Ishikawa (cell line): ENCODE measurements around the gene PLXNC1.

Experiments
- CEBPB ChIP-seq: IDR thresholded peaks from 2 replicates; pipeline ENCODE4 v1.6.1; 2012
- CREB1 ChIP-seq: IDR thresholded peaks from 2 replicates; pipeline ENCODE4 v1.6.1; 2012; ENCODE audit warnings: low read depth
- EP300 ChIP-seq: IDR thresholded peaks from 2 replicates; pipeline ENCODE4 v1.6.1; 2012; ENCODE audit warnings: borderline replicate concordance
- FOXM1 ChIP-seq: IDR thresholded peaks from 2 replicates; pipeline ENCODE4 v1.6.1; 2012; ENCODE audit warnings: low read depth, borderline replicate concordance
- RAD21 ChIP-seq: IDR thresholded peaks from 2 replicates; pipeline ENCODE4 v1.6.1; 2012; ENCODE audit warnings: low read depth
- TAF1 ChIP-seq: IDR thresholded peaks from 2 replicates; pipeline ENCODE4 v1.6.1; 2012; ENCODE audit warnings: low read depth, mild to moderate bottlenecking
- ZBTB7A ChIP-seq: IDR thresholded peaks from 2 replicates; pipeline ENCODE4 v1.6.1; 2012; ENCODE audit warnings: low read depth
- TF ChIP-seq, protein P1 (sequence below): IDR thresholded peaks from 2 replicates; pipeline ENCODE4 v1.6.1; 2012

DNA sequence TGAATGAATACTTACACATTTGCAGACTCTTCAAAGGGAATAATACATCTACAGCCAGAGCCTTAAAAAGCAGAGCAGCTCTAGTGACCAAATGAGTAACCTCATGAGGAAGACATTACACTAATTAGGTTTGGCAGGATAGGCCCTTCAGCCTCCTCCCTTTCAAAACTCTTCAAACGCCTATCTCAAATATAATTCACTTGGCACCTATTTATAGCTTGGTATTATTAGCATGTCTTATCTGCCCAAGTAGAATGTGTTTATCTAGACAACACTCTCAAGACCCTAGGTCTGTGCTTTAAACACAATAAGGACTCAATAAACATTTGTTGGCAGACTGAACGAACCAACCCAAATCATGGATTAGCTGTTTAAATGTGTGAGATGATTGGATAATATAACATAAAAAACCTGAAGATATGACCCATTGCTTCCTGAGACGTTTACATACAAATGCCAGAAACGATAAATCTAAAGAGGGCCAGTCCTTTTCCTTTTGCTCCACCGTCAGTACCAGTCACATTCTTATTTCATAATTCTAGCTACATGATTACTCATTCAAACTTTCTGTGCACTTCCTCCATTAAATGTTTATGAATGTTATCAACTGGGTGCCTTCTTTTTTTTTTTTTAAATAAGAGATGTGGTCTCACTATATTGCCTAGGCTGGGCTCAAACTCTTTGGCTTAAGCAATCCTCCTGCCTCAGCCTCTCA lies 188.0 kb downstream of the PLXNC1 start:
- TF ChIP-seq, protein P1, sequence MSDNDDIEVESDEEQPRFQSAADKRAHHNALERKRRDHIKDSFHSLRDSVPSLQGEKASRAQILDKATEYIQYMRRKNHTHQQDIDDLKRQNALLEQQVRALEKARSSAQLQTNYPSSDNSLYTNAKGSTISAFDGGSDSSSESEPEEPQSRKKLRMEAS = no peak
- TF ChIP-seq CEBPB = no peak
- no peak for TF ChIP-seq EP300
- no peak for TF ChIP-seq FOXM1
- TF ChIP-seq TAF1 = no peak
- no peak for TF ChIP-seq RAD21
- TF ChIP-seq CREB1 = no peak
- no peak for TF ChIP-seq ZBTB7A
